GM23248 (cell line): Measurements from ENCODE around the gene CSTPP1.
"Not testable (repeated sequence)": the region's sequence is repeated elsewhere in the genome, so short reads cannot be mapped to it uniquely, and the experiment has no call there.

ENCODE experiments used
- EZH2 ChIP-seq: fragments of 200-600 bp; sonication (generic); IDR thresholded peaks from 2 replicates; pipeline ENCODE4 v1.6.1; 2018; ENCODE audit warnings: antibody characterized with exemption, mild to moderate bottlenecking; ENCODE audit not compliant: insufficient read depth, poor library complexity, severe bottlenecking
- EZH2phosphoT487 ChIP-seq: fragments of 200-600 bp; sonication (generic); IDR thresholded peaks from 2 replicates; pipeline ENCODE4 v1.6.1; 2018; ENCODE audit warnings: antibody characterized with exemption, moderate library complexity, mild to moderate bottlenecking, low read depth; ENCODE audit not compliant: insufficient read depth

DNA sequence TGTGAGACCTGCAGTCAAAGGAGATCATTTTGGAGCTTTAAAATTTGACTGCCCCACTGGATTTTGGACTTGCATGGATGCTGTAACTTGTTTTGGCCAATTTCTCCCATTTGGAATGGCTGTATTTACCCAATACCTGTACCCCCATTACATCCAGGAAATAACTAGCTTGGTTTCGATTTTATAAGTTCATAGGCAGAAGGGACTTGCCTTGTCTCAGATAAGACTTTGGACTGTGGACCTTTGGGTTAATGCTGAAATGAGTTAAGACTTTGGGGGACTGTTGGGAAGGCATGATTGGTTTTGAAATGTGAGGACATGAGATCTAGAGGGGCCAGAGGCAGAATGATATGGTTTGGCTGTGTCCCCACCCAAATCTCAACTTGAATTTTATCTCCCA lies 7.9 kb upstream of the CSTPP1 start:
- TF ChIP-seq EZH2, EZH2phosphoT487: not testable (repeated sequence)
